Measurements from ENCODE around the gene TBC1D22A.

Gene TBC1D22A

GRCh38 chr22:47144791-47145425 lies 382.5 kb downstream of the TBC1D22A start:
- no peaks in the 10 kb centered on the region for H3K4me1 Mint-ChIP-seq (ENCODE audit: low read depth)

GRCh38 chr22:47145883-47146282 lies 383.4 kb downstream of the TBC1D22A start:
- DNase-seq (ENCODE audit: low spot score): no peak
- Mint-ChIP-seq H3K4me1 (ENCODE audit: low read depth) (no peaks in the 10 kb centered on the region), H3K27me3 (ENCODE audit: low read depth) (no peaks in the 10 kb centered on the region), H3K4me3 (no peak overlapping the region), H3K9me3 (no peaks in the 10 kb centered on the region), H3K36me3 (ENCODE audit: low read depth) (no peaks in the 10 kb centered on the region), H3K27ac (no peak overlapping the region)

More at GRCh38 chr22:47144791-47145425, 382.5 kb downstream of the TBC1D22A start:
- Mint-ChIP-seq H3K9me3 (no peaks in the 10 kb centered on the region), H3K4me3 (no peak overlapping the region), H3K36me3 (ENCODE audit: low read depth) (no peaks in the 10 kb centered on the region), H3K27ac (no peak overlapping the region), H3K27me3 (ENCODE audit: low read depth) (no peaks in the 10 kb centered on the region)
- no peak for DNase-seq (ENCODE audit: low spot score)

- no peak overlapping the region for H3K4me3 Mint-ChIP-seq
- no peak for DNase-seq (ENCODE audit: low spot score)
- H3K27me3 Mint-ChIP-seq (ENCODE audit: low read depth): no peaks in the 10 kb centered on the region
- no peak overlapping the region for H3K27ac Mint-ChIP-seq
- no peaks in the 10 kb centered on the region for H3K36me3 Mint-ChIP-seq (ENCODE audit: low read depth)
- no peaks in the 10 kb centered on the region for H3K9me3 Mint-ChIP-seq
- H3K4me1 Mint-ChIP-seq (ENCODE audit: low read depth): no peaks in the 10 kb centered on the region
These were observed 383.9 kb downstream of the TBC1D22A start for GRCh38 chr22:47146391-47146790.

DNA sequence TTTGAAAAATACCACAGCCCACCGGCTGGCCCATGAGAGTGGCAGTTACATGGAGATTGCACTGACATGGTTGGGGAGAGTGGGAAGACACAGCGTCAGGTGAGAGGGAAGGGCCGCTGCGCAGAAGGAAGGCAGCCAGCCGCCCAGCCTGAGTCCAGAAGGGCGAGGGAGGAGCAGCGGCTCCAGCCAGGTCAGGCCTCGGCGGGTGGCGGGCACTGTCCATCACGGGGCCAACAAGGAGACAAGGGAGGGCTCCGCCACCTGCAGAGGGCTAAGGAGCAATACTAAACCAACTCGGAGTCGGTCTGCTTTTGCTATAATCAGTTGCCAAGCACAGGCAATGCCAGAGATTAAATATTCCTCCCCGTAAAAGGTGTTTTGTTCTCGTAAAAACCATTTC lies 384.5 kb downstream of the TBC1D22A start:
- Mint-ChIP-seq H3K27ac (no peak overlapping the region), H3K36me3 (ENCODE audit: low read depth) (no peaks in the 10 kb centered on the region)
- no peak for DNase-seq (ENCODE audit: low spot score)

GRCh38 chr22:47147572-47147971 lies 385.1 kb downstream of the TBC1D22A start:
- no peak overlapping the region for H3K4me3 Mint-ChIP-seq
- no peaks in the 10 kb centered on the region for H3K4me1 Mint-ChIP-seq (ENCODE audit: low read depth)
- H3K27me3 Mint-ChIP-seq (ENCODE audit: low read depth): no peaks in the 10 kb centered on the region
- DNase-seq (ENCODE audit: low spot score): no peak
- H3K9me3 Mint-ChIP-seq: no peaks in the 10 kb centered on the region
- no peaks in the 10 kb centered on the region for H3K36me3 Mint-ChIP-seq (ENCODE audit: low read depth)
- no peak overlapping the region for H3K27ac Mint-ChIP-seq

More for the DNA sequence above, 384.5 kb downstream of the TBC1D22A start:
- Mint-ChIP-seq H3K4me1 (ENCODE audit: low read depth) (no peaks in the 10 kb centered on the region), H3K4me3 (no peak overlapping the region), H3K9me3 (no peaks in the 10 kb centered on the region), H3K27me3 (ENCODE audit: low read depth) (no peaks in the 10 kb centered on the region)

DNA sequence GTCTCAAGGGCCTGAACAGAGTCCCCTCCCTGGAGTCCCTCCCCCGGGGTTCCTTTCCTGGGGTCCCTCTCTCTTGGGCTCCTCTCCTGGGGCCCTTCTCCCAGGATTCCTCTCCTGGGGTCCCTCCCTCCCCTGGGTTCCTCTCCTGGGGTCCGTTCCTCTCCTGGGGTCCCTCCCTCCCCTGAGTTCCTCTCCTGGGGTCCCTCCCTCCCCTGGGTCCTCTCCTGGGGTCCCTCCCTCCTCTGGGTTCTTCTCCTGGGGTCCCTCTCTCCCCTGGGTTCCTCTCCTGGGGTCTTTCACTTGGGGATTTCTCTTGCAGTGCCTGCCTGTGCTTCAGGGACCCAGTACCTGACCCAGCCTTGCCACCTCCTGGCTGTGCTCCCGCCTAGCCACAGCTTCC lies 386.1 kb downstream of the TBC1D22A start:
- no peak for DNase-seq (ENCODE audit: low spot score)
- Mint-ChIP-seq H3K4me1 (ENCODE audit: low read depth) (no peaks in the 10 kb centered on the region), H3K27me3 (ENCODE audit: low read depth) (no peaks in the 10 kb centered on the region), H3K9me3 (no peaks in the 10 kb centered on the region), H3K4me3 (no peak overlapping the region), H3K36me3 (ENCODE audit: low read depth) (no peaks in the 10 kb centered on the region), H3K27ac (no peak overlapping the region)

- H3K4me1 Mint-ChIP-seq (ENCODE audit: low read depth): no peaks in the 10 kb centered on the region
- H3K27ac Mint-ChIP-seq: no peak overlapping the region
- no peaks in the 10 kb centered on the region for H3K9me3 Mint-ChIP-seq
- H3K36me3 Mint-ChIP-seq (ENCODE audit: low read depth): no peaks in the 10 kb centered on the region
- H3K27me3 Mint-ChIP-seq (ENCODE audit: low read depth): no peaks in the 10 kb centered on the region
- DNase-seq (ENCODE audit: low spot score): no peak
- H3K4me3 Mint-ChIP-seq: no peak overlapping the region
These were observed 386.7 kb downstream of the TBC1D22A start for GRCh38 chr22:47148956-47149728.

- H3K9me3 Mint-ChIP-seq: no peaks in the 10 kb centered on the region
- no peak overlapping the region for H3K4me3 Mint-ChIP-seq
- H3K4me1 Mint-ChIP-seq (ENCODE audit: low read depth): no peaks in the 10 kb centered on the region
- no peaks in the 10 kb centered on the region for H3K36me3 Mint-ChIP-seq (ENCODE audit: low read depth)
- H3K27ac Mint-ChIP-seq: no peak overlapping the region
- DNase-seq (ENCODE audit: low spot score): no peak
- no peaks in the 10 kb centered on the region for H3K27me3 Mint-ChIP-seq (ENCODE audit: low read depth)
These were observed 387.5 kb downstream of the TBC1D22A start for GRCh38 chr22:47149976-47150375.

GRCh38 chr22:47150426-47150825 lies 388.0 kb downstream of the TBC1D22A start:
- Mint-ChIP-seq H3K4me3 (no peak overlapping the region), H3K27me3 (ENCODE audit: low read depth) (no peaks in the 10 kb centered on the region), H3K36me3 (ENCODE audit: low read depth) (no peaks in the 10 kb centered on the region), H3K27ac (no peak overlapping the region), H3K9me3 (no peaks in the 10 kb centered on the region), H3K4me1 (ENCODE audit: low read depth) (no peaks in the 10 kb centered on the region)
- DNase-seq (ENCODE audit: low spot score): no peak

DNA sequence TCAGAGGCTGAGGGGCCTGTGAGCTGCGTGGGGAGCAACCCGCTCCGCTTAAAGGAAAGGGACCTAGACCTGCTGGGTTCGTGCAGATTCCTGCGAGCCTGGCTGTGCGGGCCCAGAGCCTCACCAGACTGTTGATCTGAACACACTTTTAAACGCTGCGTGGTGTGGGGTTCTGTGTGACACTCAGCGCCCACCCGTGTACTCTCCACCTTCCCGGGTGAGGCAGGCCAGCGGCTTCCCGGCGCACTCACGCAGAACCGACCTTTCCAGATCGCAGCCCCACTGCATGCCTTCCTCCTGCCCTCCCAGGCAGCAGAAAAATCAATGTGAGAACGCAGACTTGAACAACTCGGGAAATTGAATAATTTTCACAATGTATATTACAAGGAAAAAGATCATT lies 388.6 kb downstream of the TBC1D22A start:
- Mint-ChIP-seq H3K9me3 (no peaks in the 10 kb centered on the region), H3K4me3 (no peak overlapping the region), H3K4me1 (ENCODE audit: low read depth) (no peaks in the 10 kb centered on the region), H3K36me3 (ENCODE audit: low read depth) (no peaks in the 10 kb centered on the region), H3K27ac (no peak overlapping the region), H3K27me3 (ENCODE audit: low read depth) (no peaks in the 10 kb centered on the region)
- DNase-seq (ENCODE audit: low spot score): no peak

GRCh38 chr22:47151490-47151889 lies 389.0 kb downstream of the TBC1D22A start:
- Mint-ChIP-seq H3K4me1 (ENCODE audit: low read depth) (no peaks in the 10 kb centered on the region), H3K27me3 (ENCODE audit: low read depth) (no peaks in the 10 kb centered on the region), H3K36me3 (ENCODE audit: low read depth) (no peaks in the 10 kb centered on the region), H3K4me3 (no peak overlapping the region), H3K27ac (no peak overlapping the region), H3K9me3 (no peaks in the 10 kb centered on the region)
- DNase-seq (ENCODE audit: low spot score): no peak

GRCh38 chr22:47152236-47152635 lies 389.8 kb downstream of the TBC1D22A start:
- no peak for DNase-seq (ENCODE audit: low spot score)
- Mint-ChIP-seq H3K4me1 (ENCODE audit: low read depth) (no peaks in the 10 kb centered on the region), H3K27ac (no peak overlapping the region), H3K9me3 (no peaks in the 10 kb centered on the region), H3K4me3 (no peak overlapping the region), H3K36me3 (ENCODE audit: low read depth) (no peaks in the 10 kb centered on the region), H3K27me3 (ENCODE audit: low read depth) (no peaks in the 10 kb centered on the region)

GRCh38 chr22:47152938-47153337 lies 390.5 kb downstream of the TBC1D22A start:
- Mint-ChIP-seq H3K27ac (no peak overlapping the region), H3K4me1 (ENCODE audit: low read depth) (no peaks in the 10 kb centered on the region), H3K27me3 (ENCODE audit: low read depth) (no peaks in the 10 kb centered on the region)

GRCh38 chr22:47153854-47154525 lies 391.5 kb downstream of the TBC1D22A start:
- Mint-ChIP-seq H3K27ac (no peak overlapping the region), H3K4me1 (ENCODE audit: low read depth) (no peaks in the 10 kb centered on the region), H3K27me3 (ENCODE audit: low read depth) (no peaks in the 10 kb centered on the region), H3K36me3 (ENCODE audit: low read depth) (no peaks in the 10 kb centered on the region), H3K9me3 (no peaks in the 10 kb centered on the region), H3K4me3 (no peak overlapping the region)
- no peak for DNase-seq (ENCODE audit: low spot score)

More at GRCh38 chr22:47152938-47153337, 390.5 kb downstream of the TBC1D22A start:
- Mint-ChIP-seq H3K4me3 (no peak overlapping the region), H3K36me3 (ENCODE audit: low read depth) (no peaks in the 10 kb centered on the region), H3K9me3 (no peaks in the 10 kb centered on the region)
- DNase-seq (ENCODE audit: low spot score): no peak
